ENCODE measurements around the gene ABLIM3.
"Not testable (repeated sequence)": the region's sequence is repeated elsewhere in the genome, so short reads cannot be mapped to it uniquely, and the experiment has no call there.

ABLIM3 gene

GRCh38 chr5:149257889-149258705, 116.8 kb downstream of the ABLIM3 start:
- DNase-seq (ENCODE audit: low spot score): no peak

- DNase-seq (ENCODE audit: low spot score): no peak
Observed at GRCh38 chr5:149260761-149261160, 119.5 kb downstream of the ABLIM3 start.

- no peak for DNase-seq (ENCODE audit: low spot score)
Observed at GRCh38 chr5:149261246-149261645, 120.0 kb downstream of the ABLIM3 start.

- no peak for DNase-seq (ENCODE audit: low spot score)
Observed at GRCh38 chr5:149262315-149262714, 121.0 kb downstream of the ABLIM3 start.

GRCh38 chr5:149264439-149265067, 123.3 kb downstream of the ABLIM3 start:
- no peak for DNase-seq (ENCODE audit: low spot score)

- DNase-seq (ENCODE audit: low spot score): no peak
Observed at GRCh38 chr5:149265068-149265465, 123.8 kb downstream of the ABLIM3 start.

GRCh38 chr5:149265597-149265996, 124.3 kb downstream of the ABLIM3 start:
- no peak for DNase-seq (ENCODE audit: low spot score)

GRCh38 chr5:149267241-149267973, 126.1 kb downstream of the ABLIM3 start:
- DNase-seq (ENCODE audit: low spot score): no peak

GRCh38 chr5:149268928-149269557, 127.8 kb downstream of the ABLIM3 start:
- DNase-seq (ENCODE audit: low spot score): peak; percentile 68

- no peak for DNase-seq (ENCODE audit: low spot score)
Observed at GRCh38 chr5:149271195-149271715, 130.0 kb downstream of the ABLIM3 start.

- no peak for DNase-seq (ENCODE audit: low spot score)
Observed at GRCh38 chr5:149271716-149272563, 130.6 kb downstream of the ABLIM3 start, which contains the start of gene AFAP1L1. TSS of gene AFAP1L1 (plus strand) at chr5:149271859. CDS start at chr5:149271969, 110 bp downstream.

GRCh38 chr5:149272781-149273180, 131.5 kb downstream of the ABLIM3 start:
- not testable (repeated sequence) for DNase-seq (ENCODE audit: low spot score)

GRCh38 chr5:149273237-149273636, 131.9 kb downstream of the ABLIM3 start:
- no peak for DNase-seq (ENCODE audit: low spot score)

GRCh38 chr5:149273950-149274349, 132.7 kb downstream of the ABLIM3 start:
- no peak for DNase-seq (ENCODE audit: low spot score)

- DNase-seq (ENCODE audit: low spot score): no peak
Observed at GRCh38 chr5:149274939-149275338, 133.6 kb downstream of the ABLIM3 start.

- DNase-seq (ENCODE audit: low spot score): no peak
Observed at GRCh38 chr5:149277801-149278200, 136.5 kb downstream of the ABLIM3 start.

GRCh38 chr5:149278451-149279210, 137.3 kb downstream of the ABLIM3 start:
- no peak for DNase-seq (ENCODE audit: low spot score)

- no peak for DNase-seq (ENCODE audit: low spot score)
Observed at GRCh38 chr5:149279661-149280060, 138.4 kb downstream of the ABLIM3 start.

- DNase-seq (ENCODE audit: low spot score): no peak
Observed at GRCh38 chr5:149280124-149280523, 138.8 kb downstream of the ABLIM3 start.

GRCh38 chr5:149280802-149281201, 139.5 kb downstream of the ABLIM3 start:
- DNase-seq (ENCODE audit: low spot score): no peak
